Caco-2 (cell line): Measurements from ENCODE around the gene OR2AG1. TPM values are rescaled to one million over a fixed set of nuclear protein-coding genes. Genes with fewer than 3 reads are reported as not detected.

ENCODE experiments used
- BruUV-seq: library from RNA; stranded (reverse); fragments of 400-500 nt; replicated peaks from 2 replicates; lab custom pipeline; 2021; lab: Mats Ljungman, UMichigan
- CTCF ChIA-PET: fragments of 300-600 bp; sonication (Branson Sonifier 250); formaldehyde crosslinking; loops from one replicate; lab custom pipeline; 2022; ENCODE audit warnings: antibody characterized with exemption; lab: Charles Lee
- POLR2A ChIA-PET: fragments of 300-600 bp; sonication (Branson Sonifier 250); formaldehyde crosslinking; loops from one replicate; lab custom pipeline; 2022; ENCODE audit warnings: antibody characterized with exemption; lab: Charles Lee
- DNase-seq, 2 experiments: peaks; one replicate each; pipeline versions ENCODE4 v3.0.0 to v3.0.0-alpha.2; 2020 to 2022
- H3K27me3 ChIP-seq: replicated peaks from 2 replicates; pipeline ENCODE4 v1.6.0; 2011; ENCODE audit warnings: low read length; ENCODE audit not compliant: control insufficient read depth, insufficient read depth
- H3K36me3 ChIP-seq: 2 replicates; pipeline ENCODE4 v1.5.1; 2011; ENCODE audit warnings: low read length; ENCODE audit not compliant: control insufficient read depth, insufficient read depth
- H3K4me1 ChIP-seq: fragments of 250-450 bp; sonication (Bioruptor Pico); 2 replicates; pipeline ENCODE4 v1.5.1; 2020; ENCODE audit warnings: mild to moderate bottlenecking
- H3K4me3 ChIP-seq: 2 replicates; pipeline ENCODE4 v1.5.1; 2011; ENCODE audit warnings: low read depth, mild to moderate bottlenecking, control low read depth, low read length
- H3K9me3 ChIP-seq: fragments of 250-450 bp; sonication (Bioruptor Pico); 2 replicates; pipeline ENCODE4 v1.5.1; 2020; ENCODE audit warnings: mild to moderate bottlenecking, moderate library complexity
- H3K27ac Mint-ChIP-seq: one replicate; pipeline ENCODE4 v1.8.0; 2022; ENCODE audit warnings: mixed read lengths; ENCODE audit not compliant: unreplicated experiment
- H3K27me3 Mint-ChIP-seq: one replicate; pipeline ENCODE4 v1.8.0; 2022; ENCODE audit warnings: mixed read lengths; ENCODE audit not compliant: insufficient read depth, unreplicated experiment
- H3K36me3 Mint-ChIP-seq: one replicate; pipeline ENCODE4 v1.8.0; 2022; ENCODE audit warnings: mild to moderate bottlenecking, mixed read lengths; ENCODE audit not compliant: insufficient read depth, unreplicated experiment
- H3K4me1 Mint-ChIP-seq: one replicate; pipeline ENCODE4 v1.8.0; 2022; ENCODE audit warnings: low read depth, mixed read lengths; ENCODE audit not compliant: unreplicated experiment
- H3K4me3 Mint-ChIP-seq: one replicate; pipeline ENCODE4 v1.8.0; 2022; ENCODE audit warnings: mild to moderate bottlenecking, moderate library complexity, mixed read lengths; ENCODE audit not compliant: unreplicated experiment
- H3K9me3 Mint-ChIP-seq: one replicate; pipeline ENCODE4 v1.8.0; 2022; ENCODE audit warnings: mixed read lengths; ENCODE audit not compliant: unreplicated experiment
- intact Hi-C: fragments of 100-400 bp; cut with micrococcal nuclease; formaldehyde crosslinking; loops from one replicate; pipeline ENCODE4 v1.10.0; 2022; ENCODE audit not compliant: unreplicated experiment
- total RNA-seq: library from RNA; stranded (reverse); gene quantifications from 2 replicates; pipeline ENCODE4 v1.2.3, GENCODE V29; 2022
- TF ChIP-seq, protein P1 (sequence below), 2 experiments: fragments of 200-600 bp in 1 of 2; IDR thresholded peaks; 1 replicate in 1 of 2; 2 replicates in 1 of 2; pipeline versions ENCODE4 v1.5.1 to v1.8.0; 2011 to 2022; ENCODE audit warnings: antibody characterized with exemption in 1 of 2, control low read depth in 1 of 2, inconsistent platforms in 1 of 2, low read depth in 1 of 2, low read length in 1 of 2, mild to moderate bottlenecking in 1 of 2, moderate library complexity in 1 of 2; ENCODE audit not compliant: insufficient read depth in 1 of 2, severe bottlenecking in 1 of 2, unreplicated experiment in 1 of 2

Gene OR2AG1
- total RNA-seq, 1 experiment from 2014 or later, result not detected

DNA sequence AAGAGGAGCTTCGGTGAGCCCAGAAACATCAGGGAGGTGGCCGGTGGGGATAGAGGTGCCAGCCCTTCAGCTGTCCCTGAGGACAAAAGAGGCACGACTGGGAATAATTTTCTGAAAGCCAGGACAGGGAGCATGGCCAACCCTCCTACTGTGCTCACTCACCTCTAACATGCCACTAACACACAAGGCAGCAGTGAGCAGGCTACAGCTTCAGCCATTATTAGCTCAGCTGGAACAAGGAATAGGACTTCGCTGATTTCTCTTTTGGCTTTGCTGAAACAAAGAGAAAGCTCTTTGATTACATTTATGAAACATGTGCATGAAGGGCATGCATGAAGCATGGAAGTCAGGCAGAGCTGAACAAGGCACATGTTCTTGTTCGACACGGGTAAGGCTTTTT is 50.5 kb downstream of the OR2AG1 start:
- Histone ChIP-seq H3K4me1 (no peaks in the 10 kb centered on the region), H3K36me3 (no peaks in the 10 kb centered on the region), H3K27me3 (no peaks in the 10 kb centered on the region), H3K9me3 (no peaks in the 10 kb centered on the region), H3K4me3 (no peak overlapping the region)
- no peak overlapping the region for H3K27ac Mint-ChIP-seq
- TF ChIP-seq, protein P1, sequence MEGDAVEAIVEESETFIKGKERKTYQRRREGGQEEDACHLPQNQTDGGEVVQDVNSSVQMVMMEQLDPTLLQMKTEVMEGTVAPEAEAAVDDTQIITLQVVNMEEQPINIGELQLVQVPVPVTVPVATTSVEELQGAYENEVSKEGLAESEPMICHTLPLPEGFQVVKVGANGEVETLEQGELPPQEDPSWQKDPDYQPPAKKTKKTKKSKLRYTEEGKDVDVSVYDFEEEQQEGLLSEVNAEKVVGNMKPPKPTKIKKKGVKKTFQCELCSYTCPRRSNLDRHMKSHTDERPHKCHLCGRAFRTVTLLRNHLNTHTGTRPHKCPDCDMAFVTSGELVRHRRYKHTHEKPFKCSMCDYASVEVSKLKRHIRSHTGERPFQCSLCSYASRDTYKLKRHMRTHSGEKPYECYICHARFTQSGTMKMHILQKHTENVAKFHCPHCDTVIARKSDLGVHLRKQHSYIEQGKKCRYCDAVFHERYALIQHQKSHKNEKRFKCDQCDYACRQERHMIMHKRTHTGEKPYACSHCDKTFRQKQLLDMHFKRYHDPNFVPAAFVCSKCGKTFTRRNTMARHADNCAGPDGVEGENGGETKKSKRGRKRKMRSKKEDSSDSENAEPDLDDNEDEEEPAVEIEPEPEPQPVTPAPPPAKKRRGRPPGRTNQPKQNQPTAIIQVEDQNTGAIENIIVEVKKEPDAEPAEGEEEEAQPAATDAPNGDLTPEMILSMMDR (IDR thresholded peaks at IDR 0.05; ENCODE audit: insufficient read depth in 1 of 2, low read depth in 1 of 2, low read length in 1 of 2, severe bottlenecking in 1 of 2, unreplicated experiment in 1 of 2), result no peak
- DNase-seq, result no peak
- H3K36me3 Mint-ChIP-seq, result no peaks in the 10 kb centered on the region
- H3K4me3 Mint-ChIP-seq, result no peak overlapping the region
- no peaks in the 10 kb centered on the region for H3K9me3 Mint-ChIP-seq
- intact Hi-C loops, result no loop called here
- no TSS peak for BruUV-seq
- H3K4me1 Mint-ChIP-seq, result no peaks in the 10 kb centered on the region
- CTCF ChIA-PET, result interaction anchor here (0.8 kb wide), 1 partner anchor 21 kb away, joined by 3 read pairs; no protein-coding TSS in a partner anchor
- POLR2A ChIA-PET, result no interaction called here
- peaks cover 5% of the 10 kb centered on the region for H3K27me3 Mint-ChIP-seq

DNA sequence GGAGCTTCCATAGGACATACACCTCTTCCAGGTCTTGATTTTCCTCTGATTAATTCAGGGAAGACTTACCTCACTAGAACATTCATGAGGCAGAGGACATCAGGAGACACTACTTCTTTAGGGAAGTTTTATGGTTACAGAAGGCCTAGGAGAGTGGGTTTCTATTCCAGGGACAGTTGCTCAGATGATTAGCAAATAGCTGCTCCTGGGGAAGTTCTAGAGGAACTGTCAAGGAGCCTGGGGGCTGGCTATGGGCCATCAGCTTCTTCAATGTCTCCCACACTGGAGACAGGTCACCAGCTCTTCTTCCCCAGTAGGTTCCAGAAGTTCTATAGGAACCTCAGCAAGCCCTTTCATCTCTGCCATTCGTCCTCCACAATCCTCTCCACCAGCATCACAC is 51.2 kb downstream of the OR2AG1 start:
- H3K4me1 ChIP-seq, result no peaks in the 10 kb centered on the region
- ChIA-PET POLR2A (no interaction called here), CTCF (interaction anchor here (0.8 kb wide), 1 partner anchor 21 kb away, joined by 3 read pairs; no protein-coding TSS in a partner anchor)
- BruUV-seq, result no TSS peak
- H3K27me3 ChIP-seq, result no peaks in the 10 kb centered on the region
- TF ChIP-seq, protein P1 (IDR thresholded peaks at IDR 0.05; ENCODE audit: insufficient read depth in 1 of 2, low read depth in 1 of 2, low read length in 1 of 2, severe bottlenecking in 1 of 2, unreplicated experiment in 1 of 2), result no peak
- Mint-ChIP-seq H3K27me3 (peaks cover 5% of the 10 kb centered on the region), H3K27ac (no peak overlapping the region), H3K4me3 (no peak overlapping the region), H3K4me1 (no peaks in the 10 kb centered on the region), H3K36me3 (no peaks in the 10 kb centered on the region), H3K9me3 (no peaks in the 10 kb centered on the region)
- intact Hi-C loops, result no loop called here
- H3K9me3 ChIP-seq, result no peaks in the 10 kb centered on the region
- H3K36me3 ChIP-seq, result no peaks in the 10 kb centered on the region
- no peak overlapping the region for H3K4me3 ChIP-seq
- DNase-seq, result no peak

Other genes starting within 250 kb of the OR2AG1 start
- 20.0 and 21.0 TPM in 2 replicates for gene RRP8, start 179.4 kb upstream of the OR2AG1 start, total RNA-seq
- gene ILK, start 179.2 kb upstream of the OR2AG1 start, total RNA-seq, result 117 and 119 TPM in 2 replicates
- gene TAF10, start 170.8 kb upstream of the OR2AG1 start, total RNA-seq, result 142 and 143 TPM in 2 replicates
- gene TPP1, start 163.6 kb upstream of the OR2AG1 start, total RNA-seq, result 61.7 TPM in 2 replicates
- 1.7 and 2.0 TPM in 2 replicates for gene DCHS1, start 127.2 kb upstream of the OR2AG1 start, total RNA-seq
- gene MRPL17, start 99.7 kb upstream of the OR2AG1 start, total RNA-seq, result 57.8 and 60.8 TPM in 2 replicates
- not detected in 2 replicates for gene OR2AG2, start 11.0 kb upstream of the OR2AG1 start, total RNA-seq
- not detected in 2 replicates for gene OR6A2, start 16.7 kb downstream of the OR2AG1 start, total RNA-seq
- not detected in 2 replicates for gene OR10A5, start 62.7 kb downstream of the OR2AG1 start, total RNA-seq
- gene OR10A2, start 80.0 kb downstream of the OR2AG1 start, total RNA-seq, result not detected in 2 replicates
- not detected in 2 replicates for gene OR10A4, start 93.6 kb downstream of the OR2AG1 start, total RNA-seq
- gene OR2D2, start 109.5 kb downstream of the OR2AG1 start, total RNA-seq, result not detected in 2 replicates
- gene OR2D3, start 138.0 kb downstream of the OR2AG1 start, total RNA-seq, result not detected in 2 replicates
- not detected in 2 replicates for gene ZNF215, start 143.4 kb downstream of the OR2AG1 start, total RNA-seq
- gene ZNF214, start 237.3 kb downstream of the OR2AG1 start, total RNA-seq, result 0.16 and 0.70 TPM in 2 replicates
- not detected in 2 replicates for gene NLRP14, start 237.5 kb downstream of the OR2AG1 start, total RNA-seq